ENCODE measurements around the gene QSOX1.

The QSOX1 gene

GRCh38 chr1:180163041-180163440, 8.4 kb downstream of the QSOX1 start:
- peaks cover under 1% of the 10 kb centered on the region for H3K36me3 ChIP-seq (ENCODE audit: control insufficient read depth, insufficient read depth, low read length, severe bottlenecking)
- no peak overlapping the region for H3K4me3 ChIP-seq (ENCODE audit: low read length)
- H3K4me1 ChIP-seq (ENCODE audit: control insufficient read depth, insufficient read depth, low read length) = peaks cover 10% of the 10 kb centered on the region
- H3K9ac ChIP-seq (ENCODE audit: low read length) = no peak overlapping the region
- DNase-seq (ENCODE audit: low read depth) = no peak
- H3K27me3 ChIP-seq (replicated peaks; ENCODE audit: control insufficient read depth, insufficient read depth, low read length) = no peaks in the 10 kb centered on the region
- no peaks in the 10 kb centered on the region for H3K9me3 ChIP-seq (ENCODE audit: control insufficient read depth, low read length)

GRCh38 chr1:180165096-180165495, 10.4 kb downstream of the QSOX1 start:
- no peaks in the 10 kb centered on the region for H3K27me3 ChIP-seq (replicated peaks; ENCODE audit: control insufficient read depth, insufficient read depth, low read length)
- peaks cover 9% of the 10 kb centered on the region for H3K4me1 ChIP-seq (ENCODE audit: control insufficient read depth, insufficient read depth, low read length)
- no peak overlapping the region for H3K9ac ChIP-seq (ENCODE audit: low read length)
- H3K4me3 ChIP-seq (ENCODE audit: low read length) = no peak overlapping the region
- H3K9me3 ChIP-seq (ENCODE audit: control insufficient read depth, low read length) = no peaks in the 10 kb centered on the region
- H3K36me3 ChIP-seq (ENCODE audit: control insufficient read depth, insufficient read depth, low read length, severe bottlenecking) = peaks cover 9% of the 10 kb centered on the region
- no peak for DNase-seq (ENCODE audit: low read depth)

GRCh38 chr1:180165509-180166435, 11.1 kb downstream of the QSOX1 start:
- Histone ChIP-seq H3K4me1 (ENCODE audit: control insufficient read depth, insufficient read depth, low read length) (peaks cover 9% of the 10 kb centered on the region), H3K36me3 (ENCODE audit: control insufficient read depth, insufficient read depth, low read length, severe bottlenecking) (peaks cover 9% of the 10 kb centered on the region), H3K27me3 (replicated peaks; ENCODE audit: control insufficient read depth, insufficient read depth, low read length) (no peaks in the 10 kb centered on the region), H3K9me3 (ENCODE audit: control insufficient read depth, low read length) (no peaks in the 10 kb centered on the region), H3K4me3 (ENCODE audit: low read length) (no peak overlapping the region), H3K9ac (ENCODE audit: low read length) (no peak overlapping the region)
- DNase-seq (ENCODE audit: low read depth) = no peak

- H3K9me3 ChIP-seq (ENCODE audit: control insufficient read depth, low read length) = no peaks in the 10 kb centered on the region
- H3K4me3 ChIP-seq (ENCODE audit: low read length) = no peak overlapping the region
- H3K4me1 ChIP-seq (ENCODE audit: control insufficient read depth, insufficient read depth, low read length) = peaks cover 9% of the 10 kb centered on the region
- DNase-seq (ENCODE audit: low read depth) = no peak
- no peak overlapping the region for H3K9ac ChIP-seq (ENCODE audit: low read length)
- H3K36me3 ChIP-seq (ENCODE audit: control insufficient read depth, insufficient read depth, low read length, severe bottlenecking) = peaks cover 9% of the 10 kb centered on the region
- no peaks in the 10 kb centered on the region for H3K27me3 ChIP-seq (replicated peaks; ENCODE audit: control insufficient read depth, insufficient read depth, low read length)
Measured at GRCh38 chr1:180166436-180166800, 11.7 kb downstream of the QSOX1 start.

- Histone ChIP-seq H3K27me3 (replicated peaks; ENCODE audit: control insufficient read depth, insufficient read depth, low read length) (no peaks in the 10 kb centered on the region), H3K36me3 (ENCODE audit: control insufficient read depth, insufficient read depth, low read length, severe bottlenecking) (peaks cover 9% of the 10 kb centered on the region), H3K4me1 (ENCODE audit: control insufficient read depth, insufficient read depth, low read length) (peaks cover 9% of the 10 kb centered on the region), H3K9ac (ENCODE audit: low read length) (no peak overlapping the region), H3K4me3 (ENCODE audit: low read length) (no peak overlapping the region), H3K9me3 (ENCODE audit: control insufficient read depth, low read length) (no peaks in the 10 kb centered on the region)
- peak; percentile 36 for DNase-seq (ENCODE audit: low read depth)
Measured at GRCh38 chr1:180167021-180167701, 12.5 kb downstream of the QSOX1 start.

- DNase-seq (ENCODE audit: low read depth) = no peak
Measured at GRCh38 chr1:180167721-180168467, 13.2 kb downstream of the QSOX1 start.

GRCh38 chr1:180168786-180169639, 14.3 kb downstream of the QSOX1 start:
- H3K9ac ChIP-seq (ENCODE audit: low read length) = no peak overlapping the region
- no peak overlapping the region for H3K4me3 ChIP-seq (ENCODE audit: low read length)
- H3K36me3 ChIP-seq (ENCODE audit: control insufficient read depth, insufficient read depth, low read length, severe bottlenecking) = peaks cover 9% of the 10 kb centered on the region
- peak; percentile 45 for DNase-seq (ENCODE audit: low read depth)
- no peaks in the 10 kb centered on the region for H3K9me3 ChIP-seq (ENCODE audit: control insufficient read depth, low read length)
- H3K27me3 ChIP-seq (replicated peaks; ENCODE audit: control insufficient read depth, insufficient read depth, low read length) = no peaks in the 10 kb centered on the region
- H3K4me1 ChIP-seq (ENCODE audit: control insufficient read depth, insufficient read depth, low read length) = peaks cover 15% of the 10 kb centered on the region

More at GRCh38 chr1:180167721-180168467, 13.2 kb downstream of the QSOX1 start:
- Histone ChIP-seq H3K36me3 (ENCODE audit: control insufficient read depth, insufficient read depth, low read length, severe bottlenecking) (peaks cover 9% of the 10 kb centered on the region), H3K4me3 (ENCODE audit: low read length) (no peak overlapping the region), H3K27me3 (replicated peaks; ENCODE audit: control insufficient read depth, insufficient read depth, low read length) (no peaks in the 10 kb centered on the region), H3K9ac (ENCODE audit: low read length) (no peak overlapping the region), H3K4me1 (ENCODE audit: control insufficient read depth, insufficient read depth, low read length) (peaks cover 9% of the 10 kb centered on the region), H3K9me3 (ENCODE audit: control insufficient read depth, low read length) (no peaks in the 10 kb centered on the region)

GRCh38 chr1:180169640-180170195, 15.0 kb downstream of the QSOX1 start:
- Histone ChIP-seq H3K4me1 (ENCODE audit: control insufficient read depth, insufficient read depth, low read length) (peaks cover 21% of the 10 kb centered on the region), H3K9me3 (ENCODE audit: control insufficient read depth, low read length) (no peaks in the 10 kb centered on the region), H3K27me3 (replicated peaks; ENCODE audit: control insufficient read depth, insufficient read depth, low read length) (no peaks in the 10 kb centered on the region), H3K9ac (ENCODE audit: low read length) (no peak overlapping the region), H3K36me3 (ENCODE audit: control insufficient read depth, insufficient read depth, low read length, severe bottlenecking) (peaks cover 9% of the 10 kb centered on the region), H3K4me3 (ENCODE audit: low read length) (no peak overlapping the region)
- DNase-seq (ENCODE audit: low read depth) = no peak

- no peaks in the 10 kb centered on the region for H3K27me3 ChIP-seq (replicated peaks; ENCODE audit: control insufficient read depth, insufficient read depth, low read length)
- no peak overlapping the region for H3K4me3 ChIP-seq (ENCODE audit: low read length)
- peaks cover 21% of the 10 kb centered on the region for H3K4me1 ChIP-seq (ENCODE audit: control insufficient read depth, insufficient read depth, low read length)
- H3K9me3 ChIP-seq (ENCODE audit: control insufficient read depth, low read length) = no peaks in the 10 kb centered on the region
- DNase-seq (ENCODE audit: low read depth) = no peak
- no peak overlapping the region for H3K9ac ChIP-seq (ENCODE audit: low read length)
- H3K36me3 ChIP-seq (ENCODE audit: control insufficient read depth, insufficient read depth, low read length, severe bottlenecking) = peaks cover 9% of the 10 kb centered on the region
Measured at GRCh38 chr1:180170546-180171151, 16.0 kb downstream of the QSOX1 start.

GRCh38 chr1:180171691-180172090, 17.0 kb downstream of the QSOX1 start:
- Histone ChIP-seq H3K9me3 (ENCODE audit: control insufficient read depth, low read length) (no peaks in the 10 kb centered on the region), H3K4me3 (ENCODE audit: low read length) (no peak overlapping the region), H3K9ac (ENCODE audit: low read length) (no peak overlapping the region)

More at GRCh38 chr1:180171691-180172090, 17.0 kb downstream of the QSOX1 start:
- H3K27me3 ChIP-seq (replicated peaks; ENCODE audit: control insufficient read depth, insufficient read depth, low read length) = no peaks in the 10 kb centered on the region
- H3K4me1 ChIP-seq (ENCODE audit: control insufficient read depth, insufficient read depth, low read length) = peaks cover 21% of the 10 kb centered on the region
- DNase-seq (ENCODE audit: low read depth) = no peak
- H3K36me3 ChIP-seq (ENCODE audit: control insufficient read depth, insufficient read depth, low read length, severe bottlenecking) = peaks cover 13% of the 10 kb centered on the region
